ENCODE data around the gene SNX8.
A peak's percentile ranks its signal among the peaks of the same experiment; 100 is the strongest.
"Not testable (repeated sequence)": the region's sequence is repeated elsewhere in the genome, so short reads cannot be mapped to it uniquely, and the experiment has no call there.

The SNX8 gene

GRCh38 chr7:2313450-2314208 is 612 bp downstream of the SNX8 start:
- Mint-ChIP-seq H3K9me3 (no peaks in the 10 kb centered on the region), H3K27me3 (no peaks in the 10 kb centered on the region), H3K36me3 (no peaks in the 10 kb centered on the region), H3K4me3 (no peak overlapping the region), H3K4me1 (peaks cover 15% of the 10 kb centered on the region), H3K27ac (peak overlapping the region; percentile 88)
- CTCF ChIA-PET = no interaction called here
- DNase-seq = no peak

GRCh38 chr7:2312267-2312929 is 1.8 kb downstream of the SNX8 start:
- CTCF ChIA-PET = no interaction called here
- DNase-seq = no peak
- H3K4me3 Mint-ChIP-seq = peak overlapping the region; percentile 65
- H3K36me3 Mint-ChIP-seq = no peaks in the 10 kb centered on the region
- H3K9me3 Mint-ChIP-seq = no peaks in the 10 kb centered on the region
- no peak overlapping the region for H3K27ac Mint-ChIP-seq
- no peaks in the 10 kb centered on the region for H3K27me3 Mint-ChIP-seq
- peaks cover 12% of the 10 kb centered on the region for H3K4me1 Mint-ChIP-seq

GRCh38 chr7:2309889-2310331 is 4.3 kb downstream of the SNX8 start:
- Mint-ChIP-seq H3K27me3 (no peaks in the 10 kb centered on the region), H3K4me1 (peaks cover 12% of the 10 kb centered on the region), H3K27ac (no peak overlapping the region), H3K9me3 (no peaks in the 10 kb centered on the region), H3K36me3 (no peaks in the 10 kb centered on the region), H3K4me3 (no peak overlapping the region)
- no peak for DNase-seq
- CTCF ChIA-PET = no interaction called here

- Mint-ChIP-seq H3K27ac (no peak overlapping the region), H3K36me3 (no peaks in the 10 kb centered on the region), H3K4me1 (peaks cover 7% of the 10 kb centered on the region), H3K9me3 (no peaks in the 10 kb centered on the region), H3K4me3 (no peak overlapping the region), H3K27me3 (no peaks in the 10 kb centered on the region)
- CTCF ChIA-PET = no interaction called here
- no peak for DNase-seq
Observed at GRCh38 chr7:2307690-2308107, 6.5 kb downstream of the SNX8 start.

GRCh38 chr7:2306688-2307087 is 7.6 kb downstream of the SNX8 start:
- H3K27ac Mint-ChIP-seq = no peak overlapping the region
- no peaks in the 10 kb centered on the region for H3K36me3 Mint-ChIP-seq
- H3K9me3 Mint-ChIP-seq = no peaks in the 10 kb centered on the region
- peaks cover 2% of the 10 kb centered on the region for H3K4me1 Mint-ChIP-seq
- DNase-seq = no peak
- no peaks in the 10 kb centered on the region for H3K27me3 Mint-ChIP-seq
- H3K4me3 Mint-ChIP-seq = no peak overlapping the region
- CTCF ChIA-PET = no interaction called here

- CTCF ChIA-PET, H3K36me3 Mint-ChIP-seq, DNase-seq, H3K4me1 Mint-ChIP-seq, H3K4me3 Mint-ChIP-seq, H3K27me3 Mint-ChIP-seq, H3K27ac Mint-ChIP-seq, H3K9me3 Mint-ChIP-seq: not testable (repeated sequence)
Observed at GRCh38 chr7:2305258-2305657, 9.0 kb downstream of the SNX8 start.

GRCh38 chr7:2303520-2303919 is 10.7 kb downstream of the SNX8 start:
- H3K27ac Mint-ChIP-seq, H3K9me3 Mint-ChIP-seq, H3K27me3 Mint-ChIP-seq, H3K36me3 Mint-ChIP-seq, DNase-seq, H3K4me1 Mint-ChIP-seq, CTCF ChIA-PET, H3K4me3 Mint-ChIP-seq: not testable (repeated sequence)

- H3K27ac Mint-ChIP-seq, CTCF ChIA-PET, H3K27me3 Mint-ChIP-seq, H3K4me3 Mint-ChIP-seq, H3K36me3 Mint-ChIP-seq, DNase-seq, H3K4me1 Mint-ChIP-seq, H3K9me3 Mint-ChIP-seq: not testable (repeated sequence)
Observed at GRCh38 chr7:2302743-2303397, 11.4 kb downstream of the SNX8 start.

- H3K36me3 Mint-ChIP-seq = no peaks in the 10 kb centered on the region
- H3K27me3 Mint-ChIP-seq = no peaks in the 10 kb centered on the region
- no peak for DNase-seq
- H3K4me1 Mint-ChIP-seq = peaks cover 2% of the 10 kb centered on the region
- H3K9me3 Mint-ChIP-seq = no peaks in the 10 kb centered on the region
- CTCF ChIA-PET = no interaction called here
- H3K4me3 Mint-ChIP-seq = no peak overlapping the region
- no peak overlapping the region for H3K27ac Mint-ChIP-seq
Observed at GRCh38 chr7:2301511-2301863, 12.8 kb downstream of the SNX8 start.

GRCh38 chr7:2299870-2300512 is 14.2 kb downstream of the SNX8 start:
- no peaks in the 10 kb centered on the region for H3K27me3 Mint-ChIP-seq
- no peak overlapping the region for H3K4me3 Mint-ChIP-seq
- CTCF ChIA-PET = no interaction called here
- H3K4me1 Mint-ChIP-seq = peaks cover 2% of the 10 kb centered on the region
- no peaks in the 10 kb centered on the region for H3K36me3 Mint-ChIP-seq
- DNase-seq = no peak
- H3K9me3 Mint-ChIP-seq = no peaks in the 10 kb centered on the region
- H3K27ac Mint-ChIP-seq = no peak overlapping the region

- no peak overlapping the region for H3K4me3 Mint-ChIP-seq
- no peaks in the 10 kb centered on the region for H3K27me3 Mint-ChIP-seq
- CTCF ChIA-PET = no interaction called here
- peaks cover 2% of the 10 kb centered on the region for H3K4me1 Mint-ChIP-seq
- H3K27ac Mint-ChIP-seq = no peak overlapping the region
- no peaks in the 10 kb centered on the region for H3K36me3 Mint-ChIP-seq
- H3K9me3 Mint-ChIP-seq = no peaks in the 10 kb centered on the region
- no peak for DNase-seq
Observed at GRCh38 chr7:2299131-2299829, 15.0 kb downstream of the SNX8 start.

- H3K4me1 Mint-ChIP-seq = peaks cover 2% of the 10 kb centered on the region
- CTCF ChIA-PET = no interaction called here
- H3K27ac Mint-ChIP-seq = no peak overlapping the region
- DNase-seq = no peak
- H3K9me3 Mint-ChIP-seq = no peaks in the 10 kb centered on the region
- H3K36me3 Mint-ChIP-seq = no peaks in the 10 kb centered on the region
- no peaks in the 10 kb centered on the region for H3K27me3 Mint-ChIP-seq
- no peak overlapping the region for H3K4me3 Mint-ChIP-seq
Observed at GRCh38 chr7:2296832-2297231, 17.4 kb downstream of the SNX8 start.

- no peak for DNase-seq
- no peak overlapping the region for H3K4me3 Mint-ChIP-seq
- peaks cover 2% of the 10 kb centered on the region for H3K4me1 Mint-ChIP-seq
- peaks cover 1% of the 10 kb centered on the region for H3K36me3 Mint-ChIP-seq
- H3K27me3 Mint-ChIP-seq = no peaks in the 10 kb centered on the region
- H3K9me3 Mint-ChIP-seq = no peaks in the 10 kb centered on the region
- no peak overlapping the region for H3K27ac Mint-ChIP-seq
- CTCF ChIA-PET = no interaction called here
Observed at GRCh38 chr7:2295936-2296620, 18.2 kb downstream of the SNX8 start.

GRCh38 chr7:2290877-2291276 is 23.4 kb downstream of the SNX8 start:
- no peak overlapping the region for H3K4me3 Mint-ChIP-seq
- no peaks in the 10 kb centered on the region for H3K9me3 Mint-ChIP-seq
- DNase-seq = no peak
- peaks cover 1% of the 10 kb centered on the region for H3K36me3 Mint-ChIP-seq
- no peaks in the 10 kb centered on the region for H3K27me3 Mint-ChIP-seq
- H3K27ac Mint-ChIP-seq = no peak overlapping the region
- no peaks in the 10 kb centered on the region for H3K4me1 Mint-ChIP-seq
- CTCF ChIA-PET = no interaction called here

Data from activated naive CD4-positive, alpha-beta T cell treated with anti-CD3 and anti-CD28 coated beads, Interleukin-2, amount 10 ng/mL, durations not matched to agents 7 days and 5 days (primary cell).